GOT3 (cell line): ENCODE results near the gene SSTR1.
"Not testable (repeated sequence)": the region's sequence is repeated elsewhere in the genome, so short reads cannot be mapped to it uniquely, and the experiment has no call there.

Experiments used
- DNase-seq: peaks from one replicate; lab custom pipeline; 2025; ENCODE audit warnings: mixed read lengths; lab: John Stamatoyannopoulos, UW

The SSTR1 gene, protein sequence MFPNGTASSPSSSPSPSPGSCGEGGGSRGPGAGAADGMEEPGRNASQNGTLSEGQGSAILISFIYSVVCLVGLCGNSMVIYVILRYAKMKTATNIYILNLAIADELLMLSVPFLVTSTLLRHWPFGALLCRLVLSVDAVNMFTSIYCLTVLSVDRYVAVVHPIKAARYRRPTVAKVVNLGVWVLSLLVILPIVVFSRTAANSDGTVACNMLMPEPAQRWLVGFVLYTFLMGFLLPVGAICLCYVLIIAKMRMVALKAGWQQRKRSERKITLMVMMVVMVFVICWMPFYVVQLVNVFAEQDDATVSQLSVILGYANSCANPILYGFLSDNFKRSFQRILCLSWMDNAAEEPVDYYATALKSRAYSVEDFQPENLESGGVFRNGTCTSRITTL

DNA sequence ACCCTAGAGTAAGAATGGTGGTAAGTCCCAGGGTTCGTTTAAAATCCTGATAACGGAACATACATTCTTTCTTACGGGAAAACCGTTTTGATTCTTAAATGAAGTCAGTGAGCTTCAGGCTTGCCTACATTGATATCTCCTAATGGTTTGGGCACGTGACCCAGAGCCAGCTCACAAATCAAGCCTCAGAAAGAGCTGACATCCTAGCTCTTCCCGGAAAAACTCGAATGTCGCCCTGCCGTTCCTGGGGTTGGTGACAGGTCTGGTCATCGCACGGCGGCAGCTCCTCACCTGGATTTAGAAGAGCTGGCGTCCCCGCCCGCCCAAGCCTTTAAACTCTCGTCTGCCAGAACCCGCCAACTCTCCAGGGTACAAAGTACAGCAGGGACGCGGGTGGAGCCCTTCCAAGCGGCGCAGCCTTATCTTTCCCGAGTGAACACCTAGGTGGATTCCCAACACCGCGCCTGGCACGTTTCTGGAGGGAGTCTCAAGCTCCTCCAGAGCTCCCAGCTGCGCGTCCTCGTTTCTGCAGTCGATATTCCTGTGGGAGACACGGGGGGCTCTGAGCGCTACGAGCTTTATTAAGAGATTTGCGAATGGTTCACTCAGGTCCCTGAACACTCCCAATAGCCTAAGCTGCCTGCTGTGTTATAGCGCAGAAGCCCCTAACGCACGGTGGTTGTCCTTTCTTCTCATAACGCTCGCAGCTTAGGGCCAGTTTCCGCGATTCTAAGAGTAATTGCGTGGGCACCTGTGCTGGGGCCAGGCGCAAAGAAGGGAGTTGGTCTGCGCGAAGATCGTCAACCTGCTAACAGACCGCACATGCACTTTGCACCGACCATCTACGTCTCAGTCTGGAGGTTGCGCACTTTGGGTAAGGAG is at the start of gene SSTR1:
Gene SSTR1 (plus strand): TSS at position 169 of the 882 bp plus-strand sequence. CDS start 1,486 bp downstream, outside the sequence.
- no peak for DNase-seq

DNA sequence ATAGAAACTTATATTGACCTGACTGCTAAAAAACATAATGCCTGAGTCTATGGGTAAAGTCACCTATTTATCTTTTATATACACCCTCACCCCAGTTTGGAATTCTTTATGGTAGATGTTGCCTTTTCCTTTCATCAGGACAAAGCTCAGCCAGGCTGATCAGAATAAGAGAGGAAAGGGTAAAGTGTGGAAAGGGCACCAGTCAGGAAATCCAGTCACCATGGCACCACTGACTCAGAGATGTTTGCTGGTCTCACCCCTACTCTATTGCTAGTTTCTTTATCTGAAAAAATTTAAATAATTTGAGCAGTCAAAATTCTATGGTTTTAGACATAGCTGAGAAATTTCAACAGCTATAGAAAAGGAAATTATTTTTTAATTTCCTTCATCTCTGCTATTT is 49.2 kb upstream of the SSTR1 start:
- DNase-seq: no peak

DNA sequence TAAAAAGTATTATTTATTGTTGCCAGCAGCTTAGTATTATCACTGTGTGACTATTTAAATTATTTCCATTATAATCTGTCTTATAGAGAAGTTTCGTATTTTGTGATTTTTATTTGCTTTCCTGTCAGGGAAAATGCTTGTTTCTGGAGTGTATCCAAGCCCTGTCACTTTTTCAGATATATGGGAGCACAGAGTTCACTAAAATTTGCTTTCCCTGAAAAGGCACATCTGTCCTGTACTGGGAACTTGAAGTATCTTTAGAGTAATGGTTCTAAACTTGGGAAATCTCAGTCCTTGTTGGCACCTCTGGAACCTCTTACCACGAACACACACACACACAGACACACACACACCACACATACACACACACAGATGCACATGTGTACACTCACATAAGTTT is 39.3 kb upstream of the SSTR1 start:
- no peak for DNase-seq

DNA sequence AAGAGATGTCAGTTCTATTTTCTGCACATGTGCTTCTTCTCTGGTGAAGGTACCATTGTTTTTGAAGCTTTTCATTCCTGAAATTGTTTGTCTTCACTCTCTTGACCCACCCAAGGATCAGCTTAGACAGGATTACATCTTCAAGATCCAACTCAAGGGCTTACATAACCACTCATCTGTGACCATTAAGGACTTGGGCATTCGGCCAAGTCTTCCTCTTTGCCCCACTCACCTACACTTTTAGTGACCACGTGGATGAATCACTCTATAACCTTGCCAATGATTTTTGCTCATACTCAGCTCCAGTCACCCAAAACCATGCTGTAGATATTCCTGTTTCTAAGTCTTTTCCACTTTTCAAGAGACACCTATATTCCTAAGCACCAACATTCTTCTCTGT is 36.5 kb upstream of the SSTR1 start:
- no peak for DNase-seq

DNA sequence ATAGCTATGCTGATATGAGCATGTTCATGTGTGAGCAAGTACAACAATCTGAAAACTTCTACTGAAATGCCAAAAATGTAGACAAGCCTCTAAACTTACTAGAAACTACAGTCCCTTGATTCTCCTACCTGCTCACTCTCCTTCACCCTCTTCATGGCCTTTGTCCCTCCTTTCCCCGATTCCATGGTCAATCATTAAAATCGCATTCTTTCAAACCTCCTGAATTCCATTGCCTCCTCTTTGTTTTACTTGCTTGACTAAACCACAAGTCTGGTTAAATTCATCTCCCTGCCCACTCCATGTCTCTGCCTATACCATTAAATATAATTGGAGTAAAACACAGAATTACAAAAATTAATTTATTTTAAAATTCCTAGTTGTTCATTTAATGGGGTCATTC is 33.0 kb upstream of the SSTR1 start:
- no peak for DNase-seq

DNA sequence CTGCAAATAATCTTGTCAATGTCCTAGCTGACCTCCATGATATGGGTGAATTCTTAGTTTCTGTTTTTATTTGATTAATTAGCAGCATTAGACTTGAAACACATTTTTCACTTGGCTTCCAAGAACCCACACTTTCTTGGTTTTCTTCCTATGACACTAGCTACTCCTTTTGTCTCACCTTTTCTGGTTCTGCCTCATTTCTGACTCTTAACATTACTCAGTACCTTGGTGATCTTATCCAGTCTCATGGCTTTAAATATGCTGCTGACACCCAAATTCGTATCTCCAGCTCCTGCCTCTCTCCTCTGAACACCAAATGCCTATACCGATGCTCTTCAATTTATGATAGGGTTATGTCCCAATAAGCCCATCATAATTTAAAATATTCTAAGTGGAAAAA is 32.0 kb upstream of the SSTR1 start:
- DNase-seq: no peak

DNA sequence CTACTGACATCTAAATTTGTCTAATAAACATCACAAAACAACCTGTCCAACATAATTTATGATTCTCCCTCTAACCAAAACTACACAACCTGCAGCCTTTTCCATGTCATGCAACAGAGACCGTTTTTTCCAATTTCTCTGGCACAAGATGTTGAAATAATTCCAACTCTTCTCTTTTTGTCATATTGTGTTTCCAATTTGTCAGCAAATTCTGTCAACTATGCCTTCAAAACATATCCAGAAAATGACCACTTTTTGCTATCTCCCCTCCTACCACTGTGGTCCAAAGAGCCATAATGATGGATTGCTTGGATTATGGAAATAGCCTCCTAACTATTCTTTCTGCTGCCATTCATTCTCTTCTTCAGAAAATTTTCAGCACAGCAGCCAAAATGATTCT is 31.3 kb upstream of the SSTR1 start:
- DNase-seq: no peak

DNA sequence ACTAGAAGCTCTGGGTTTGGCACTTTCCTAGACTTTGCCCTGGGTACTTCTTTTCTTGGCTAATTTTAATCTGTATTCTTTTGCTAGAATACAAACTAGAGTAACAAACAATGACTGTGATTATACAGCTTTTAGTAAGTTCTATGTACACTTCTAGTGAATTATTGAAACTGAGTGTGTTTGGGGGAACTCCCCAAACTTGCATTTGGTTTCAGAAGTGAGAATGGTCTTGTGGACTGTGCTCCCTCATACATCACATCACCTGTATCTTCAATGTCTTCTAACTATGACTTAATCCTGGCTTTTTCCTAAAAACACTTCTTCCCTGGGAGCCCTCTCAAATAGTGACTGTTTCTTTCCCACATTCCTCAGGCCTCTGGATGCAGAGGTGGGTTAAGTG is 23.6 kb upstream of the SSTR1 start:
- DNase-seq: no peak

DNA sequence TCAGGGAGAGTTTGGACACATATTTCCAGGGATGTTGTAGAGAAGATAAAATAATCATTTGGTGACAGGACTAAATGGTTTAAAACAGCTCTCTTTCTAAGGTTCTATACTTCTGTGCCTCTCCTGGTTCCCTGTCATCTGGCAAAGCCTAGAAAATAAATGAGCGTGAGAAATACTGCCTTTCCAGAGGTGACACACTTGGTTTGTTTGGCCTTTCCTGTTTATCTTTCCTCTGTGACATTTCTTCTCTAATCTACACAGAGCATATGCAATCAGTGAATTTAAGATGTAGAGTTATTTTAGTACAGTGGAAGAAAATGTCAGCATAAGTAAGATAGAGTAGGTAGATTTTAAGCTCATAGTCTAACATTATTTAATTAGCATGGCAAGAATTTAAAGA is 22.0 kb upstream of the SSTR1 start:
- no peak for DNase-seq

DNA sequence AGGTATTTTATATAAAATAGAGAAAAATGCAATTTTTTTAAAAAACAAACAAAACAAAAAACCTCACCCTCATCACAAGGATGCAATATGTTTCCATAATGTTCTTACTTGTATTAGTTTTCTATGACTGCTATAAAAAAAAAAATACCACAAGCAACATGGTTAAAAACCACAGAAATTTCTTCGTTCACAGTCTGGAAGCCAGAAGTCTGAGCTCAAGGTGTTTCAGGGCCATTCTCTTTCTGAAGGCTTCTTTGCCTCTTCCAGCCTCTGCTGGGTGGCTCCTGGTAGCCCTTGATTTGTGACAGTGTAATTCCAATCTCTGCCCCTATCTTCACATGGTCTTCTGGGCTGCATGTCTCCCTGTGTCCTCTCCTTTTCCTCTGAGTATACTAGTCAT is 21.5 kb upstream of the SSTR1 start:
- no peak for DNase-seq

DNA sequence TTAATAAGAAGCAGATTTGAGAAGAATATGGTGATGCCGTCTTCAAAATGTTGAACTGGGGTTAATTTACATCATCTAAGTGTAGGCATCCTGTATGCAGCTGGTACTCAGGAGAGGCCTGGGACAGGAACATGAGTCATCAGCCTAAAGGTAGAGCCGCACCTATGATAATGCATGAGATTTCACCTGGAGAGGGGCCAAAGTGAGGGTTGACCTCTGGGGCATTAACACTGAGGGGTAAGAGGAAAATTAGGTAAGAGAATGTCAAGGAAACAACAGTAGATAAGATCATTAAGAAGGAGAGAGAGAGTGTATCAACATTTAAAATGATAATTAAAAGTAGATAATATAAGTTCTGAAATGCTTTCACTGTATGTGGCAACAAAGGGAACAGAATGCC is 20.2 kb upstream of the SSTR1 start:
- DNase-seq: no peak

DNA sequence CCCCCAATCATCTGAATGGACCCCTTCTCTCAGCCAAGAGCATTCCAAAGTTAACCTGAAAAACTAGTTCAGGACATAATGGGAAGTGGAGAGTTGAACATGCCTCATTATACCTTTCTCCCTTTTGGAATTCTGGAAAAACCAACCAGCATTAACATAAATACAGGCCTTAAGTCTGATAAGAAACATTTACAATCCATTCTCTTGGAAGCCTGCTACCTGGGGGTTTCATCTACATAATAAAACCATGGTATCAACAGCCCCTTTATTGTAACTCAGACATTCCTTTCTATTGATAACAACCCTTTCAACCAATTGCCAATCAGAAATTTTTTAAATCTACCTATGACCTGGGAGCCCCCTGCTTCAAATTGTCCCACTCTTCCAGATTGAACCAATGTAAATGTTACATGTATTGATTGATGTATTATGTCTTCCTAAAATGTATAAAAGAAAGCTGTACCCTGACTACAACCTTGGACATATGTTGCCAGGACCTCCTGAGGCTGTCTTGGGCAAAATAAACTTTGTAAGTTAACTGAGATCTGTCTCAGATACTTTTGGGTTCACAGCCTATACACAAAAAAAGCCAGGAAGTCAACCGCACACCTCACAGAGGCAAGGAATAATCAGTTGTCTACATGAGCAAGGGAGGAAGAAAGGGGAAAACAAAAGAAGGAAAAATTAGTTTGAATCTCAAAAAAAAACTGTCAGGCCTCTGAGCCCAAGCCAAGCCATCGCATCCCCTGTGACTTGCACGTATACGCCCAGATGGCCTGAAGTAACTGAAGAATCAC is 17.6 kb upstream of the SSTR1 start:
- no peak for DNase-seq

DNA sequence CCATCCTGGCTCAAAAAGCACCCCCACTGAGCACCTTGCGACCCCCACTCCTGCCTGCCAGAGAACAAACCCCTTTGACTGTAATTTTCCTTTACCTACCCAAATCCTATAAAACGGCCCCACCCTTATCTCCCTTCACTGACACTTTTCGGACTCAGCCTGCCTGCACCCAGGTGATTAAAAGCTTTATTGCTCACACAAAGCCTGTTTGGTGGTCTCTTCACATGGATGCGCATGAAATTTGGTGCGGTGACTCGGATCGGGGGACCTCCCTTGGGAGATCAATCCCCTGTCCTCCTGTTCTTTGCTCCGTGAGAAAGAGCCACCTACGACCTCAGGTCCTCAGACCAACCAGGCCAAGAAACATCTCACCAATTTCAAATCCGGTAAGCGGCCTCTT is 16.9 kb upstream of the SSTR1 start:
- DNase-seq: not testable (repeated sequence)

DNA sequence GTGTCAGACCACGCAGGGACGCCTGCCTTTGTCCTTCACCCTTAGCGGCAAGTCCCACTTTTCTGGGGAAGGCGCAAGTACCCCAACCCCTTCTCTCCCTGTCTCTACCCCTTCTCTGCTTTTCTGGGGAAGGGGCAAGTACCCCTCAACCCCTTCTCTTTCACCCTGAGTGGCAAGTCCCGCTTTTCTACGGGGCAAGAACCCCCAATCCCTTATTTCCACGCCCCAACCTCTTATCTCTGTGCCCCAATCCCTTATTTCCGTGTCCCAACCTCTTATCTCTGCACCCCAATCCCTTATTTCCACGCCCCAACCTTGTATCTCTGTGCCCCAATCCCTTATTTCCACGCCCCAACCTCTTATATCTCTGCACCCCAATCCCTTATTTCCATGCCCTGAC is 16.2 kb upstream of the SSTR1 start:
- not testable (repeated sequence) for DNase-seq

DNA sequence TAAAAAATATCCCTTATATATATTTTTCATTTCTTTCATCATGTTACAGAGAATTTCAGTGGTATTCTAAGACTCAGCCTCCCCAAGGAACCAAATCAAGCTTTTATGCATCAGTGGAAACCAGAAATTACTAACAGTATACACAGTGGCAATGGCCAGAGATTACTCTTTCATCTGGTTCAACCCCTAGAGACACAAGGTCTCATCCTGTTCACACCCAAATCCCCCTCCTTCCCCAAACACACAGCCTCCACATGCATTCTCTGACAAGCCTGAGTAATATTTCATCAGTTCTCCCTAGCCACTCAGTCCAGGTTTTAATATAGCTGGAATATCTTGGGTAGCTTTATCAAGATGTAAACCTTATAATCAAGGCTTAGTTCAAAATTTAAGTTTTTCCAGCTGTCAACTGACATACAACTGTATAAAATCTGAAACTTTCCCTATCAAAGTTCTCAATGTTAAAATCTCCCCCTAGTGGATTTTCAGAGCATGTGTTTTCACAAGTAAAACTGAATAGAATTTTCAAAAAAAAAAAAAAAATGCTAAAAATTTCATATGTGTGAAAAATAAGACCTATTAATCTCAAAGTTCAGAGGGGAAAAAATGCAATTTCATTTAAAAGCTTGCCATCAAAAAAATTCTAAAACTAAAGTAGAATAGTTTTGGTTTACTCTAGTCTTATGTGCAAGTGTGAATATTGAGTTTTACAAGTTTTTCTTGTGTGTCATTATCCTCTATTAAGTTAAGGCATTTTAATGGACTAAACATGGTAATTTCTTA is 10.5 kb upstream of the SSTR1 start:
- DNase-seq: no peak

DNA sequence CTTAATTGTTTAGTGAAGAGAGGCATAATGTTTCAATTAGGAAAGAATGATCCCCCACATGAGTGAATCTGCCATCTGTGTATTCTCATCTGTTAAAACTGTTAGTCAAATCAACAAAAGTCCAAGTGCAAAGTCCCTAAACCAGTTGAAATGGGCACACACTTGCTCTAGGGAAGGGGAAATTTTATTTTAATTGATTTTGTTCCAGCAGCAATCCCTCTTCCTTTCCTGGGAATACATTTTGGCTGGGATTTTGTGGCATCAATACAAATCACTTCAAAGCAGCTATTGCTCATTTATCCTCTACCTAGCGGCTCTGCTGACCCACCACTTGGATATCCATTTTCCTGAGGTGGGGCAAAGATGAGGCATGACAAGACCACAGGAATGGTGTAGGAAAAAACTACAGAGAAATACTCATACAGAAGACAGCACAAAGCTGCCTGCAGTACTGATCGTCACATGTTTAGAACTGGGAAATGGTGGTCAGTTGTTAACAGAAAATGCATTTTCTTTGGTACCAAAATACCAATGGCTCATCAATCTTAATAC is 9.8 kb upstream of the SSTR1 start:
- no peak for DNase-seq

DNA sequence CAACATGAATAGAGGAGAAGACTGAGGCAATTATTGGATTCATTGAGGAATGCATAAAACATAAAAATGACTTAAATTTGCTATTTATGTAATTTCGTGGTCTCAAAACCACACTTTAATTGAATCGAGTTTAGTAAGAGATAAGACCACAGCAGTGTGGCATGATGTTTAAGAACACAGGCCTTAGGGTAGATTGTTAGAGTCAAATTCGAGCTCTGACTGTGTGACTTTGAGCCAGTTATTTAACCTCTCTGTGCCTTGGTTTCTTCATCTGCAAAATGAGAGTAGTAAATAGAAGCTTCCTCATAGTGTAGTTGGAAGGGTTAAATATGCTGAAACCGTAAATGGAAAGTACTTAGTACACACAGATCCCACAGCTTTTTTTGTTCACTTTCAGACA is 9.3 kb upstream of the SSTR1 start:
- no peak for DNase-seq

DNA sequence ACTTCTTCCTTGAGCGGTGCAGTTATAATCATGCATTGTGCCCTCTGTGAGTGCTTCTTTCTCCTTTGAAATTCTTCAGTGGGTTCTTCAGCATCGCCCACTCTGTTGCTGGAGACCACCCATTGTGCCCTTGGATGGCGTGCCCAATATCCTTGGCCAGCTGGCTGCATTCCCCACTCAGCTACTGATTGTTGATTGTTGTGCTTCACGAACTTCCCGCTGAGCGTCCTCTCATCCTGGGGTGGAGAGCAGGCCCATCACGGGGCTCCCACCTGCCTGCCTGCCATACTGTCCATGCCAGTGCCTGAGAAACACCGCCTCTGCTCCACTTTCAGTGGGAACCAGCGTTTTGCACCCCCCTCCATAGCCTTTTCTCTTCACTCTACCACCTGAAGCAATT is 8.6 kb upstream of the SSTR1 start:
- DNase-seq: no peak

DNA sequence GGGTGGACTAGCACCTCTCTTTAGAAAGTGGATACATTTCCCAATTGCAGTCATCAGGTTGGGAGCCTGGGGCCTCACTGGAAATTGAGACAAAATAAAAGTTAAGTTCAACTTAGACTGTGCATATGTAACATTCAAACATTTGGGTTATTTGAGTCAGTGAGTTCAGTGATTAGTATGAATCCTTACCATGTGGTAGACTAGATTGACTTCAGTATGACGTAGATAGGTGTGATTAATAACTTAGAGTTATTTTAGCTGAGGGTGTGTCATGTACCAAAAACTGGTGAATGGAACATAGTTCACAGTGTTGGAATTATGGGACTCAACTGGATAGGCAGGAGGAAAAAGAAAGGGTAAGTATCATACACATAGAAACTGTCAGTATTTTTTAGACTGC is 8.0 kb upstream of the SSTR1 start:
- DNase-seq: no peak

DNA sequence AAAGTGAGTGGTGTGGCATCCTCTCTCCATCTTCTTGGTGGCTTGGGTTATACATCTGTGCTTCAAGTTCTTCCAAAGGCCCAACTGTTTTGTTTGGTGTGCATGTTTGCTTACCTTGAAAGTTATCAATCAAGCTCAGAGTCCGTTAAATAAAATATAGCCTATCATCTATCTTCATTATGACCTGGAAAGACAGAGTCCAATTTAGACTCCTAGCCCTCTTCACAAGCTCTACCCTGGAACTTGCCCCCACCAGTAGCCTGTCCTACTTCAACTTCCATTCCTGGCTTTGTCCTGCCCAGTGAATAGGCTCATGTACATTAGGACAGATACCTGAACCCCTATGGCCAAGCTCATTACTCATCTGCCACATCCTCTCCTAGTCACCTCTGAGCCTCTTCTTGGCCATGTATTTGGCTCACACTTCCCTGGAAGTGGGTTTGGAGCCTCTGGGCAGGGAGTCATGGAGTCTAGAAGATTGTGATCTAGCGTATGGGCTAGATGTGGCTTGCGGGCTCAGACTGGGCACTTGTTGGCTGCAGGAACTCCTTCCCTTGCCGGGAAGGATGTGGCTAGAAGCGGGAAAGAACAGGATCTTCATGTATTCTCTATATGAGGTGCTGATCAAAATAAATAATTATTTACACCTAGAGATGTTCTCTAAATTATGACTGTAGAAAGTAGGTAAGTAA is 6.4 kb upstream of the SSTR1 start:
- DNase-seq: no peak
